Measurements from ENCODE around the gene PAK4.
"Not testable (repeated sequence)": the region's sequence is repeated elsewhere in the genome, so short reads cannot be mapped to it uniquely, and the experiment has no call there.

Gene PAK4

DNA sequence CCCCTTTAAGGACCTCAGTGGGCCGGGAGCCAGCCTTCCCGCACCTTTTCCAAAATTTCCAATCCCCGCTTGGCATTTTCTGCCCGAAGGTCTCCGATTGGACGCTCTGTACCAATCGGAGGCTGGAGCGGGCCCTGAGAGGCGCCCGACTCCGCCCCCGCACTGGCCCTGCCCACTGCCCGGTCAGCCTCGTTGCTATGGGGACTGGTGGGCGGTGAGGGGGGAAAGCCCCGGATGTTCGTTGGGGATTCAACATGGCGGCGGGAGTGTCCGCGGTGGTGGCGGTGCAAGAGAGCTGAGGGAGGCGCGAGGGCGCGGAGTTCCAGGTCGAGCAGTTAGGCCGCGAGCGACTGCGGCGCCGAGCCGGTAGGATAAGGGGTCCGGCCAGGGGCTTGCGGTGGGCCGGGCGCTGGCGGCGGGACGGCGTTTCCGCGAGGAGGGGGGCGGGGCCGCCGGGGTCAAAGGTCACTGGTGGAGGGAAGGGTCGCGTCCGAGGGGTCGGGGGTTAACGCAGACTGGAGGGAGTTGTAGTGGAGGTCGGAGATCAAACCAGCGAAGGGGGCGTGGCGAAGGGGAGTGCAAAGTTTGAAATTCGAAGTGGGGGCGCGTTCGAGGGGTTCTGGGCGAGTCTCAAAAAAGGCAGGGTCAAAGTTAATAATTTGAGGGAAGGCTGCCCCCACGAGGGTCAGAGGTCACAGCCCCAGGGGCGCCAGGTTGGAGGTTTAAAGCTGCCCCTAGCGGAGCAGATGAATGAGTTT is at the start of gene PAK4:
Gene PAK4 (plus strand): TSS at position 233 of the 758 bp plus-strand sequence. CDS start 43,768 bp downstream, outside the sequence.
- DNase-seq (ENCODE audit: low read depth), result peak; percentile 98

GRCh38 chr19:39077323-39077722 is 48.3 kb upstream of the PAK4 start:
- no peak for DNase-seq (ENCODE audit: low read depth)

- DNase-seq (ENCODE audit: low read depth), result peak; percentile 98
These were observed 47.0 kb upstream of the PAK4 start for GRCh38 chr19:39078436-39079200.

DNA sequence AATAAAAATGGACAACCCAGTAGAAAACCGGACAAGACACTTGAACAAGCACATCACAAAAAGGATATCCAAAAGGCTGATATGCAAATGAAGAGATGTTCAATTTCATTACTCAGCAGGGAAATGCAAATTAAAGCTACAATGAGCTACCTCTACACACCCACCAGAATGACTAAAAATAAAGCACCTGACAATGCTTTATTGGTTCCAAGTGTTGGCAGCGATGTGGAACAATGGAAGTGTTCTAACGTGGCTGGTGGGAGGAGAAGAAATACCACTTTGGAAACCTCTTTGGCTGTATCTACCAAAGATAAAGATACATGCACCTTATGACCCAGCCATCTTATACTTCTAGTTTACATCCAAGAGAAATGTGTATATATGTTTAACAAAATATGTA is 45.2 kb upstream of the PAK4 start:
- DNase-seq (ENCODE audit: low read depth), result no peak

DNA sequence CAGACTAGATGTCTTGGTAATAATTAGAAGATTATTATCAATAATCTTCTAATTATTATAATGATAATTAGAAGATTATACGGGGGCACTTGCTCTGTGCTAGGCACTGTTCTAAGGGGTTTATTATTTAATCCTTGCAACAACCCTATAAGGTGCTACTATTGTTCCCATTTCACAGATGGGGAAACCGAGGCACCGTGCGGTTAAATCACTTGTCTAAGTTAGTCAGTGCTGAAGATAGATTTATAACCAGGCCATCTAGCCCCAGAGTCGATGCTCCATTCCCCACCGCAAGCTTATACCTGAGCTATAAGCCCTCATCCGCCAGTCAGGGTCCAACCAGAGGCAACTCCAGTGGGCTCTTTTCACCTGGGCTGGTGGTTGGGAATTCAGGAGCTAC is 43.4 kb upstream of the PAK4 start:
- no peak for DNase-seq (ENCODE audit: low read depth)

GRCh38 chr19:39082745-39083598 is 42.6 kb upstream of the PAK4 start:
- peak; percentile 36 for DNase-seq (ENCODE audit: low read depth)

DNA sequence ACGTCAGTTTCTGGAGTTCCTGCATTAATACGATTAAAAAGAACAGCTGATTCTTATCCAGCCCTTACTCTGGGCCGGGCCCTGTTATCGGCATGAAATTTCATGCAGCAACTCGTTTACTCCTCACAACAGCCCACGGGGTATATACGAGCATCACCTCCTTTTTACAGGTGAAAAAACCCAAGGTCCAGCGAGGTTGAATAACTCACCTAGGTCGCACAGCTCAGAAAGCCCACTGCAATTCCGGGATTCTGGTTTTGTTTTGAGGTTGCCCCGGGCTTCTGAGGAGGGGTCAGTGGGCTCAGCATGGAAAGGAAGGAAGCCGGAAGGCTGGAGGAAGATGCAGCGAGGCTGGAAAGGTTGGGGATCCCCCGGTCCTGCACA is 42.0 kb upstream of the PAK4 start:
- no peak for DNase-seq (ENCODE audit: low read depth)

GRCh38 chr19:39083983-39084731 is 41.4 kb upstream of the PAK4 start, which contains the start of gene ACP7:
ACP7 (plus strand) TSS chr19:39084368; CDS start chr19:39085270, 902 bp downstream.
- peak; percentile 33 for DNase-seq (ENCODE audit: low read depth)

DNA sequence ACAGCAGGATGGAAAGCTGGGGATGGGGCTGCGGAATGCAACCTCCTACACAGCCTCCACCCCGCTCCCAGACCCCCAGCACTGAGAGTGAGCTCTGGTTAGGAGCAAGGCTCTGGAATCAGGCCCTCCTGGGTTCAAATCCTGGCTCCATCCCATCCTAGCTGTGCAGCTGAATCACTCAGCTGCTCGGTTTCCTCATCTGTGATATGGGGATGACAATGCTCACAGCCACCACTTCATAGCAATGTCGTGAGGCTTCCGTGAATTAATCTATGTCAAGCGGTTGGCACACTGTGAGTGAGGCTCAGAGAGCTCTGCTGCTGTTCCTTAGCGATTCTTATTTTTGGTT is 40.9 kb upstream of the PAK4 start:
- DNase-seq (ENCODE audit: low read depth), result peak; percentile 24

- DNase-seq (ENCODE audit: low read depth), result no peak
These were observed 40.2 kb upstream of the PAK4 start for GRCh38 chr19:39085392-39085791.

DNA sequence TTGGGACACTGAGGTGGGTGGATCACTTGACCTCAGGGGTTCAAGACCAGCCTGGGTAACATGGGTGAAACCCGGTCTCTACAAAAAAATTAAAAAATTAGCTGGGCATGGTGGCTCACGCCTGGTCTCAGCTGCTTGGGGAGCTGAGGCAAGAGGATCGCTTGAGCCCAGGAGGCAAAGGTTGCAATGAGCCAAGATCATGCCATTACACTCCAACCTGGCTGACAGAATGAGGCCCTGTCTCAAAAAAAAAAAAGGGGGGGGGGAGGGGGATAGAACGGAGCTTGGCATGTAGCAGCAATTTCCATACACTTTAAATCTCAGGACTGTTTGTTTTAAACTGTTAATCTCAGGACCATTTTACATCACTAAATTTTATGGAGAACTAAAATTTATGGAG is 39.2 kb upstream of the PAK4 start:
- DNase-seq (ENCODE audit: low read depth), result no peak

DNA sequence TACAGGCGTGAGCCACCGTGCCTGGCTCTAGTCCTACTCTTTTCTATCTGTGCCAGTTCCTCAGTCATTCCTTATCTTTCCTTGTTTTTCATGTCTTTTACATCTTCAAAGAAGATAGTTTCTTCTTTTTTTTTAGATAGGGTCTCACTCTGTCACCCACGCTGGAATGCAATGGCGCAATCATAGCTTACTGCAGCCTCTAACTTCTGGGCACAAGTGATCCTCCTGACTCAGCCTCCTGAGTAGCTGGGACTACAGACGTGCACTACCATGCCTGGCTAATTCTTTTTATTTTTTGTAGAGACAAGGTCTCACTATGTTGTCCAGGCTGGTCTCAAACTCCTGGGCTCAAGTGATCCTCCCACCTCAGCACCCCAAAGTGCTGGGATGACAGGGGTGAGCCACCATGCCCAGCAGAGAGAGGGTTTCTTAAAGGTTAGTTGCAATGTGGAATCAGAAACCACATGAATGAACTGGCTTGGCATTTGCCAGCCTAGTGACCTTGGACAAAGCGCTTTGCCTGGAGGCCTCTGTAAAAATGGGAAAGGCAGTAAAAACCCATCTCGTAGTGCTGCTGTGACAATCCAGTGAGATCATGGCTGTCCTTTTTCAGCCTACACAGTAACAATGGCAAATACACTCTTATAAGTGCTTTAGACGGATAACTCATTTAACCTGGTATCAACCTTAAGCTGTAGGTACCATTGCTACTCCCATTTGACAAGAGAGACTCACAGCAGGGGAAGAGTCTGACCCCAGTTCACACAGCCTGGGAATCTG is 37.5 kb upstream of the PAK4 start:
- DNase-seq (ENCODE audit: low read depth), result no peak

DNA sequence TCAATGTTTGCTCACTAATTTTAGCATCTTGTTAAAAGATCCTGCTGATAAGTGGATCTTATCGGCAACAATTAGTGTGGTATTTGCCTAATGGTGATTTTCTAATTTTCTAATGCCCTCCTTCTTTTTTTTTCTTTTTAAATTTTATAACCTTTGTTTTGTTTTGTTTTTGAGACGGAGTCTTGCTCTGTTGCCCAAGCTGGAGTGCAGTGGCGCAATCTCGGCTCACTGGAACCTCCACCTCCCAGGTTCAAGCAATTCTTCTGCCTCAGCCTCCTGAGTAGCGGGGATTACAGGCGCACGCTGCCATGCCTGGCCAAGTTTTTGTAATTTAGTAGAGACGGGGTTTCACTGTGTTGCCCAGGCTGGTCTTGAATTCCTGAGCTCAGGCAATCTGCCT is 35.6 kb upstream of the PAK4 start:
- DNase-seq (ENCODE audit: low read depth), result not testable (repeated sequence)

DNA sequence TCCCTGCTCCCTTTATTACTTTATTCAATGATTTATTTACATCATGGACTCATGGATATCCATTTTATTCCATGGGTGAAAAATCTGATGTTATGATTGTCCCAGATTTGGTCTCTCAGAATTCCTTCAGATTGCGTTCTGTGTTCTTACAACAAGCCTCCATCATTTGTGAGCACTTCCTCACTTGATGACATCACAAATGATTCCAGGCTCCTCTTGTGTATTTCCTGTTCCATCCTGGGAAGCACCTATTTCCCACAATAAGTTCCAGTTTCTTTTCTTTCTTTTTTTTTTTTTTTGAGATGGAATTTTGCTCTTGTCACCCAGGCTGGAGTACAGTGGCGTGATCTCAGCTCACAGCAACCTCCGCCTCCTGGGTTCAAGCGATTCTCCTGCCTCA is 34.7 kb upstream of the PAK4 start:
- no peak for DNase-seq (ENCODE audit: low read depth)

GRCh38 chr19:39095799-39096540 is 29.6 kb upstream of the PAK4 start:
- DNase-seq (ENCODE audit: low read depth), result not testable (repeated sequence)

DNA sequence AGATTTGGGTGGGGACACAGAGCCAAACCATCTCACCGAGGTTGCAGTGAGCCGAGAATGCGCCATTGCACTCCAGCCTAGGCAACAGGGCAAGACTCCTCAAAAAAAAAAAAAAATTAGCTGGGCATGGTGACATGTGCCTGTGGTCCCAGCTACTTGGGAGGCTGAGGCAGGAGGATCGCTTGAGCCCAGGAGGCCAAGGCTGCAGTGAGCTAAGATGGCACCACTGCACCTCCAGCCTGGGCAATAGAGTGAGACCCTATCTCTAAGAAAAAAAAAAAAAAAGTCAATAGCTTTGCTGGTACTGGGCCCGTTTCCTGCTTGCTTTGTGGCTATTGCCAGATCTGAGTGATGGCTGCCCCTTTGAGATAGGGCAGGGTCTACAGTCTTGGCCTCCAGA is 28.3 kb upstream of the PAK4 start:
- DNase-seq (ENCODE audit: low read depth), result no peak

- DNase-seq (ENCODE audit: low read depth), result no peak
These were observed 27.9 kb upstream of the PAK4 start for GRCh38 chr19:39097721-39098120.

DNA sequence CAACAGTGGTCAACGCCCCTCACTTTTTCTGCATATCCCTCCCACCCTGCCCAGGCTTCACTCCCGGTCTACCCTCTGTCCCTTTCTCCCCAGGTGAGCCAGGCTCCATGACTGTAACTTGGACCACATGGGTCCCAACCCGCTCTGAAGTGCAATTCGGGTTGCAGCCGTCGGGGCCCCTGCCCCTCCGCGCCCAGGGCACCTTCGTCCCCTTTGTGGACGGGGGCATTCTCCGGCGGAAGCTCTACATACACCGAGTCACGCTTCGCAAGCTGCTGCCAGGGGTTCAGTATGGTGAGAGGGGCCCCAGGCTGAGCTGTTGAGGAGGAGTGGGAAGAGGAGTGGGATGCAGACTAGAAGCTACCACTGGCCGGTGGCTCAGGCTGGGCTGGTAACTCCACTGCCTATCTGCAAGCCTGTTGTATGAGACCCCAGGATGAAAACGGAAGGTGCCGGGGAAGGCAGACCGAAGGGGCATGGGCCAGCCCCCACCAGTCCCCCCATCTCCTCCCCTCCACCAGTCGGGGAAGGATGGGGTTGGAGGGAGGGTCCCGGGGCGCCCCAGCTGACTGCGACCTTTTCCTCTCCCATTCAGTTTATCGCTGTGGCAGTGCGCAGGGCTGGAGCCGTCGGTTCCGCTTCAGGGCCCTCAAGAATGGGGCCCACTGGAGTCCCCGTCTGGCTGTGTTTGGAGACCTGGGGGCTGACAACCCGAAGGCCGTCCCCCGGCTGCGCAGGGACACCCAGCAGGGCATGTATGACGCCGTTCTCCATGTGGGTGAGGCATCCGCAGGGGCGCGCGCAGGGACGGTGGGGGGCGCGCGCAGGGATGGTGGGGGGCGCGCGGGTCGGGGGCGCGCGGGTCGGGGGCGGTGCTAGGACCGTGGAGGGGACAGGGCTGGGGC is 27.0 kb upstream of the PAK4 start:
- no peak for DNase-seq (ENCODE audit: low read depth)

- DNase-seq (ENCODE audit: low read depth), result no peak
These were observed 26.2 kb upstream of the PAK4 start for GRCh38 chr19:39099341-39099740.

All from ELR (cell line).